ENCODE results near the gene PLEK2.

PLEK2 gene

DNA sequence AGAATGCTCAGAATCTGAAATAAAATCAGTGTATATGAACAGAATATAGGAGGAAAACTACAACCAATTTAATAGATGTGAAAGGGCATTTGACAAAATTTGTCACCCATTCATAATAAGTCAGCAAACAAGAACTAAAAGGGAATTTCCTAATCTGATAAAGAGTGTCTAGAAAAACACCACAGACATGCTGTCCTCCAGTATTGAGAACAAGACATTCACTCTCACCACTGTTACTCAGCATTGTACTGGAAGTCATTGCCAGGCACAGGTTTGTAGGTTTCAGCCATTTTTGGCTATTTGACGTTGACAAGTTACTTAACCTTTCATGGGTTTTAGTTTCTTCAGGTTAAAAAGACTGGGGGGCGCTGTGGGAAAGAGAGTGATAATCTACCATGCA lies 38.6 kb downstream of the PLEK2 start:
- TF ChIP-seq EZH2 (IDR thresholded peaks at IDR 0.05; ENCODE audit: borderline replicate concordance, low read length), result no peak
- TF ChIP-seq, protein P1, sequence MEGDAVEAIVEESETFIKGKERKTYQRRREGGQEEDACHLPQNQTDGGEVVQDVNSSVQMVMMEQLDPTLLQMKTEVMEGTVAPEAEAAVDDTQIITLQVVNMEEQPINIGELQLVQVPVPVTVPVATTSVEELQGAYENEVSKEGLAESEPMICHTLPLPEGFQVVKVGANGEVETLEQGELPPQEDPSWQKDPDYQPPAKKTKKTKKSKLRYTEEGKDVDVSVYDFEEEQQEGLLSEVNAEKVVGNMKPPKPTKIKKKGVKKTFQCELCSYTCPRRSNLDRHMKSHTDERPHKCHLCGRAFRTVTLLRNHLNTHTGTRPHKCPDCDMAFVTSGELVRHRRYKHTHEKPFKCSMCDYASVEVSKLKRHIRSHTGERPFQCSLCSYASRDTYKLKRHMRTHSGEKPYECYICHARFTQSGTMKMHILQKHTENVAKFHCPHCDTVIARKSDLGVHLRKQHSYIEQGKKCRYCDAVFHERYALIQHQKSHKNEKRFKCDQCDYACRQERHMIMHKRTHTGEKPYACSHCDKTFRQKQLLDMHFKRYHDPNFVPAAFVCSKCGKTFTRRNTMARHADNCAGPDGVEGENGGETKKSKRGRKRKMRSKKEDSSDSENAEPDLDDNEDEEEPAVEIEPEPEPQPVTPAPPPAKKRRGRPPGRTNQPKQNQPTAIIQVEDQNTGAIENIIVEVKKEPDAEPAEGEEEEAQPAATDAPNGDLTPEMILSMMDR (IDR thresholded peaks at IDR 0.05; ENCODE audit: low read length), result no peak
- Histone ChIP-seq H3K27ac (ENCODE audit: low read depth, low read length, poor library complexity, severe bottlenecking) (no peak overlapping the region), H4K20me1 (ENCODE audit: insufficient read depth, low read length) (no peaks in the 10 kb centered on the region), H3K27me3 (ENCODE audit: insufficient read depth, low read length) (no peaks in the 10 kb centered on the region), H2AFZ (ENCODE audit: low read length) (no peak overlapping the region), H3F3A (ENCODE audit: insufficient read depth, low read length) (no peaks in the 10 kb centered on the region), H3K79me2 (ENCODE audit: insufficient read depth, low read length) (peaks cover 4% of the 10 kb centered on the region; the same call in 1 of the 2 replicates), H3K9ac (ENCODE audit: low read length) (no peak overlapping the region), H3K36me3 (ENCODE audit: insufficient read depth, low read length) (peaks cover 94% of the 10 kb centered on the region), H3K9me3 (ENCODE audit: low read length) (no peaks in the 10 kb centered on the region), H3K9me2 (ENCODE audit: low read depth, low read length) (no peaks in the 10 kb centered on the region), H3K4me3 (ENCODE audit: low read depth, low read length, poor library complexity, severe bottlenecking) (no peak overlapping the region), H3K4me1 (ENCODE audit: insufficient read depth, low read length, severe bottlenecking) (no peaks in the 10 kb centered on the region), H3K4me2 (ENCODE audit: low read length) (no peak overlapping the region)

- Histone ChIP-seq H3F3A (ENCODE audit: insufficient read depth, low read length) (no peaks in the 10 kb centered on the region), H3K36me3 (ENCODE audit: insufficient read depth, low read length) (peaks cover 93% of the 10 kb centered on the region), H3K4me1 (ENCODE audit: insufficient read depth, low read length, severe bottlenecking) (no peaks in the 10 kb centered on the region), H3K9me2 (ENCODE audit: low read depth, low read length) (no peaks in the 10 kb centered on the region), H2AFZ (ENCODE audit: low read length) (no peak overlapping the region), H3K27me3 (ENCODE audit: insufficient read depth, low read length) (no peaks in the 10 kb centered on the region), H3K9me3 (ENCODE audit: low read length) (no peaks in the 10 kb centered on the region), H3K27ac (ENCODE audit: low read depth, low read length, poor library complexity, severe bottlenecking) (no peak overlapping the region), H3K79me2 (ENCODE audit: insufficient read depth, low read length) (peaks cover 4% of the 10 kb centered on the region; the same call in 1 of the 2 replicates), H3K9ac (ENCODE audit: low read length) (no peak overlapping the region), H4K20me1 (ENCODE audit: insufficient read depth, low read length) (no peaks in the 10 kb centered on the region), H3K4me2 (ENCODE audit: low read length) (no peak overlapping the region), H3K4me3 (ENCODE audit: low read depth, low read length, poor library complexity, severe bottlenecking) (no peak overlapping the region)
- TF ChIP-seq, protein P1 (IDR thresholded peaks at IDR 0.05; ENCODE audit: low read length), result no peak
- no peak for TF ChIP-seq EZH2 (IDR thresholded peaks at IDR 0.05; ENCODE audit: borderline replicate concordance, low read length)
Measured at GRCh38 chr14:67372833-67373232, 39.1 kb downstream of the PLEK2 start.

GRCh38 chr14:67371247-67372148 lies 40.5 kb downstream of the PLEK2 start:
- no peak overlapping the region for H3K4me3 ChIP-seq (ENCODE audit: low read depth, low read length, poor library complexity, severe bottlenecking)
- peaks cover 4% of the 10 kb centered on the region; the same call in 1 of the 2 replicates for H3K79me2 ChIP-seq (ENCODE audit: insufficient read depth, low read length)
- no peak overlapping the region for H2AFZ ChIP-seq (ENCODE audit: low read length)
- H3K9me3 ChIP-seq (ENCODE audit: low read length), result no peaks in the 10 kb centered on the region
- H3K27ac ChIP-seq (ENCODE audit: low read depth, low read length, poor library complexity, severe bottlenecking), result no peak overlapping the region
- peaks cover 93% of the 10 kb centered on the region for H3K36me3 ChIP-seq (ENCODE audit: insufficient read depth, low read length)
- no peak overlapping the region for H3K4me2 ChIP-seq (ENCODE audit: low read length)
- H3K27me3 ChIP-seq (ENCODE audit: insufficient read depth, low read length), result no peaks in the 10 kb centered on the region
- H3K4me1 ChIP-seq (ENCODE audit: insufficient read depth, low read length, severe bottlenecking), result no peaks in the 10 kb centered on the region
- H3K9me2 ChIP-seq (ENCODE audit: low read depth, low read length), result no peaks in the 10 kb centered on the region
- no peak overlapping the region for H3K9ac ChIP-seq (ENCODE audit: low read length)
- no peak for TF ChIP-seq EZH2 (IDR thresholded peaks at IDR 0.05; ENCODE audit: borderline replicate concordance, low read length)
- TF ChIP-seq, protein P1 (IDR thresholded peaks at IDR 0.05; ENCODE audit: low read length), result no peak
- no peaks in the 10 kb centered on the region for H4K20me1 ChIP-seq (ENCODE audit: insufficient read depth, low read length)
- H3F3A ChIP-seq (ENCODE audit: insufficient read depth, low read length), result no peaks in the 10 kb centered on the region
